Measurements from ENCODE around the gene HM13.
"Not testable (repeated sequence)": the region's sequence is repeated elsewhere in the genome, so short reads cannot be mapped to it uniquely, and the experiment has no call there.

HM13 gene

GRCh38 chr20:31542963-31543362 lies 28.7 kb downstream of the HM13 start:
- TF ChIP-seq, protein P1, sequence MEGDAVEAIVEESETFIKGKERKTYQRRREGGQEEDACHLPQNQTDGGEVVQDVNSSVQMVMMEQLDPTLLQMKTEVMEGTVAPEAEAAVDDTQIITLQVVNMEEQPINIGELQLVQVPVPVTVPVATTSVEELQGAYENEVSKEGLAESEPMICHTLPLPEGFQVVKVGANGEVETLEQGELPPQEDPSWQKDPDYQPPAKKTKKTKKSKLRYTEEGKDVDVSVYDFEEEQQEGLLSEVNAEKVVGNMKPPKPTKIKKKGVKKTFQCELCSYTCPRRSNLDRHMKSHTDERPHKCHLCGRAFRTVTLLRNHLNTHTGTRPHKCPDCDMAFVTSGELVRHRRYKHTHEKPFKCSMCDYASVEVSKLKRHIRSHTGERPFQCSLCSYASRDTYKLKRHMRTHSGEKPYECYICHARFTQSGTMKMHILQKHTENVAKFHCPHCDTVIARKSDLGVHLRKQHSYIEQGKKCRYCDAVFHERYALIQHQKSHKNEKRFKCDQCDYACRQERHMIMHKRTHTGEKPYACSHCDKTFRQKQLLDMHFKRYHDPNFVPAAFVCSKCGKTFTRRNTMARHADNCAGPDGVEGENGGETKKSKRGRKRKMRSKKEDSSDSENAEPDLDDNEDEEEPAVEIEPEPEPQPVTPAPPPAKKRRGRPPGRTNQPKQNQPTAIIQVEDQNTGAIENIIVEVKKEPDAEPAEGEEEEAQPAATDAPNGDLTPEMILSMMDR (IDR thresholded peaks at IDR 0.05; ENCODE audit: low read depth, low read length) = no peak
- DNase-seq (ENCODE audit: low read depth in 2 of 2) = no peak
- H3K4me3 ChIP-seq (replicated peaks in 1 of 2; ENCODE audit: low read depth in 2 of 2, low read length in 2 of 2) = no peak overlapping the region

DNA sequence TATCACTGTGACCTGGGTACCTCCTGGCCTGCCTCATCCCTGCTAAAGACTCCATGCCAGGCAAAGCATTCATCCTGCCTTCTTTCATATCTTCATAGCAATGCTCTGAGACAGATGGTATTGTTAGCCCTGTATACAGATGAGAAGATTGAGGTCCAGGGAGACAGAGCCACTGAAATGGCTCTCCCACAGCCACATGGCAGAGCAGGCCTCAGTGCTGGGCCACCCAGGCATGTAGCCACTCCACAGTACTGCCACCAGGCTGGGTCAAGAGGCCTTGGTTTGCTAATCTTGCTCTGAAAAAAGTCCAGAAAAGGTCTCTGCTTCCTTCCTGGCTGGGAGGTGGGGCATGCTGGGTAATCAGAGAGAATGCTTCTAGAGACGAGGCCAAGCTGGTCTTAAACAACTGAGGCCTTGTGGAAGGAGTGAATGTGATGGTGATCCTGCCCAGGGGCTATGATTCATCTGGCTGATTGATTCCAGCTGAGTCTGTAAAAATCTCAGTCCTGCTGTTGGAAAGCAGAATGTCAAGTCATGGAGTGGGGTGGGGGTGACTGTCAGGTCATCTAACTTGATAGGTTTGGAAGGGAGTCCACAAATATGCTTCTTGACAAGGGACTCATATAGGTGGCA lies 29.8 kb downstream of the HM13 start:
- TF ChIP-seq, protein P1 (IDR thresholded peaks at IDR 0.05; ENCODE audit: low read depth, low read length) = no peak
- DNase-seq (ENCODE audit: low read depth in 2 of 2) = peak; percentile 91 to 92

GRCh38 chr20:31544600-31544999 lies 30.4 kb downstream of the HM13 start:
- TF ChIP-seq, protein P1 (IDR thresholded peaks at IDR 0.05; ENCODE audit: low read depth, low read length) = no peak
- H3K4me3 ChIP-seq (replicated peaks in 1 of 2; ENCODE audit: low read depth in 2 of 2, low read length in 2 of 2) = no peak overlapping the region
- DNase-seq (ENCODE audit: low read depth in 2 of 2) = no peak

More for the DNA sequence above, 29.8 kb downstream of the HM13 start:
- no peak overlapping the region for H3K4me3 ChIP-seq (replicated peaks in 1 of 2; ENCODE audit: low read depth in 2 of 2, low read length in 2 of 2)

- not testable (repeated sequence) for H3K4me3 ChIP-seq (replicated peaks in 1 of 2; ENCODE audit: low read depth in 2 of 2, low read length in 2 of 2); DNase-seq (ENCODE audit: low read depth in 2 of 2)
Measured at GRCh38 chr20:31545621-31546040, 31.4 kb downstream of the HM13 start.

- TF ChIP-seq, protein P1 (IDR thresholded peaks at IDR 0.05; ENCODE audit: low read depth, low read length) = no peak
- H3K4me3 ChIP-seq (replicated peaks in 1 of 2; ENCODE audit: low read depth in 2 of 2, low read length in 2 of 2) = peak overlapping the region in 1 of 2 donors; percentile 36
Measured at GRCh38 chr20:31547017-31547675, 32.9 kb downstream of the HM13 start.

GRCh38 chr20:31547720-31548298 lies 33.6 kb downstream of the HM13 start:
- DNase-seq (ENCODE audit: low read depth in 2 of 2) = no peak
- TF ChIP-seq, protein P1 (IDR thresholded peaks at IDR 0.05; ENCODE audit: low read depth, low read length) = no peak
- peak overlapping the region in 1 of 2 donors; percentile 36 for H3K4me3 ChIP-seq (replicated peaks in 1 of 2; ENCODE audit: low read depth in 2 of 2, low read length in 2 of 2)

More at GRCh38 chr20:31547017-31547675, 32.9 kb downstream of the HM13 start:
- DNase-seq (ENCODE audit: low read depth in 2 of 2) = peak in 1 of 2 donors; percentile 91

- no peak overlapping the region for H3K4me3 ChIP-seq (replicated peaks in 1 of 2; ENCODE audit: low read depth in 2 of 2, low read length in 2 of 2)
- TF ChIP-seq, protein P1 (IDR thresholded peaks at IDR 0.05; ENCODE audit: low read depth, low read length) = no peak
Measured at GRCh38 chr20:31548820-31549512, 34.7 kb downstream of the HM13 start.

More at GRCh38 chr20:31548820-31549512, 34.7 kb downstream of the HM13 start:
- no peak for DNase-seq (ENCODE audit: low read depth in 2 of 2)

Data from cardiac fibroblast (primary cell).